HG02763 (cell line): Measurements from ENCODE around the gene CASK.
A peak's percentile ranks its signal among the peaks of the same experiment; 100 is the strongest.
"Not testable (repeated sequence)": the region's sequence is repeated elsewhere in the genome, so short reads cannot be mapped to it uniquely, and the experiment has no call there.

ENCODE experiments used
- ATAC-seq: cut with Tn5 transposase; IDR thresholded peaks from one replicate; pipeline ENCODE4 v1.9.1; 2021; ENCODE audit warnings: mild to moderate bottlenecking, moderate library complexity; ENCODE audit not compliant: unreplicated experiment

CASK gene

DNA sequence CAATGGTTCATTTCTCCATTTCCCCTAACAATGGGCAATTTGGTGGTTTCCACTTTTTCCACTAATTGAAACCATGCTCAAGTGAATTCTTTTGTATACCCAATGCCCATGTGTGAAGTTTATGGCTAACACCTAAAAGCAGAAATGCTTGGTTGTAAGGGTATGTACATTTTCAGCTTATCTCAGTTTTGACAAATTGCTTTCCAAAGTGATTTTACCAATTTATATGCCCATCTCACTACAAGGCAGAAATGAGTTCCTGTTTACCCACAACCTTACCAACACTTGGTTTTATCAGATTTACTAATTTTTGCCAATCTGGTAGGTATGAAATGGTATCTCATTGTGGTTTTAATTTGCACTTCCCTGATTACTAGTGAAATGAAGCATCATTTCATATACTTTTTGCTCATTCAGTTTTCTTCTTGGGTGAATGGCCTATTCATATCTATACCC is 219.8 kb downstream of the CASK start:
- ATAC-seq: no peak

DNA sequence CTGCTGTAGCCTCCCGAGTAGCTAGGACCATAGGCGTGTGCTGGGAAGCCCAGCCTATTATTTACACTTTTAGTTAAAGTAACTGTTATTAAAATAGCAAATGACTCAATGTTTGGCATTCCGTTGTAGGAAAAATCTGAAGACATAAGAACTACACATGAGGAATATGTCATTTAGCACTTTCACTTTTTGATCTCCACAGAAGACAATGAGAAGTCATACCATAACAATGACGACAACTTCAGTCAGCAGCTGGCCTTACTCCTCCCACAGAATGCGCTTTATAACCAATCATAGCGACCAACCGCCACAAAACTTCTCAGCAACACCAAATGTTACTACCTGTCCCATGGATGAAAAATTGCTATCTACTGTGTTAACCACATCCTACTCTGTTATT is 227.9 kb downstream of the CASK start:
- ATAC-seq: no peak

DNA sequence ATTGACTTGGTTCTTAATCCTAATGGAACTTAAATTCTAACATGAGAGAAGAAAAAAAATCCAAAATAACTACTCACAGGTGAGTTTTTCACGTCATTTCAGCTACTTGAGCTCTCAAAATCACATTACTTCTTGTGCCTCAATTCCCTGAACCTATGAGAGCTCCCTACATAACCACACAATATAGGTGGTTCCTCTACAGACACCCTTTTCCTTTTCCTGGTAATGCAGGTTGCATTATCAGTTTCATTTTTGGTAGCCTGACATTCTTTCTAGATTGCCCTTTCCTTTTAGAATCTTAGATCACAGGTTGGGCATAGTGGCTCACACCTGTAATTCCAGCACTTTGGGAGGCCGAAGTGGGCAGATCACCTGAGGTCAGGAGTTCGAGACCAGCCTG is 230.3 kb downstream of the CASK start:
- no peak for ATAC-seq

DNA sequence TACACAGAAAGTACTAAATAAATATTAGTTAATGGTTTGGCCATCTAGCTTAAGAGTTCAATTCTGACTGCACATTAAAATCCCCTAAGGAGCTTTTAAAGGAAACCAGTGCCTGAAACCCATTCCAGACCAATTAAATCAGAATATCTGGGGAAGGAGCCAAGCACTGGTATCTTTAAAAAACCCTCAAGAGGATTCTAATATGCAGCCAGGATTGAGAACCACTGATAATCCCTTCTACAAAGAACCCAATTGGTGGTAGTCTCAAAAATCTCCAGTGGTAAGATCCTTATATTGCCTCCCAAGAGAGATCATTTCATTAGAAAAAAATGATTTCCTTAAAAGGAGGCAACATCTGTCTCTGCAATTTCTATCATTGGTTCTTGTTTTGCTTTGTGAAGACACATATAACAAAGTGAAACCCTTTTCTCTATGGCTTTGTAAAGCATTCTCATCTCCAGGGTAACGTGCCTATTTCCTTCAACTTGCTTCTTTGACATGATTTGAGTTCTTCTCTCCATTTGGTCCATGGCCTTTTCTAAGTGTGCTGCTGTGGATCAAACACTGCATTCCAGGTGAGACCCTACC is 231.1 kb downstream of the CASK start:
- no peak for ATAC-seq

DNA sequence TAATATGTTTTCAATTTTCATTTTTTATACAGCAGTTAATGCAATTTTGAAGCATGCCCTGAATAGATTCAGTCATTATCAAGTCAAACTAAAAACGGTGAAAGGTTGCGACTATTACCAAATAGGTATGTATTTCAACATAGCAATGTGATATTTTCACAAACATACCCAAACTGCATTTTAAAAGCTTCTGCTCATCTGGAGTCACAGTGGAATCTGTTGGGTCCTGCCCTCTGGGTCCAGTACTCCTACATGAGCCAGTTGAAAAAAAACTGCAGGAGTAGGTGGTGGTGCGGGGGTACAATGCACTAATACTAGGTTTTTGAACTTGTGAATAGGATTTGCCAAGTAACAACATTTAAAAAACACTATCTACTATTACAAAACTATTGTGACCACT is 233.6 kb downstream of the CASK start:
- no peak for ATAC-seq

DNA sequence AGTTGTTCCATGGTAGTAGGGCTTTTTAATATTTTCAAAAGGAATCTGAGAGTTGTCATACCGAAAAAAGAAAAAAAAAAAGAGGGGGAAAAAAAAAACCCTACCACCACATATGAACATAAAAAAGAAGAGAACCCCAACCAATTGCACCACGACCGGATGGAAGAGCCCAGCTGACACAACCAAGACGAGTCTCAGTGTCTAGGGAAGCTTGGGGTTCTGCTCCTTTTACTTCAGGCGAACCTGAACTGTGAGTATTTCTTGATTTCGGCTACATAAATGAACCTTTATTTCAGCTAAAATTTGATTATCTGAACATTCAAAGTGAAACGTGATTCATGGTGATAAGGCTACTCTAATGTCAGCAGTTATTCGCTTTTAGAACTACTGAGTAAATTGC is 234.5 kb downstream of the CASK start, which contains the start of gene GPR34:
TSS of gene GPR34 (plus strand) at position 139 of the 400 bp plus-strand sequence. CDS start 6,661 bp downstream, outside the sequence.
- no peak for ATAC-seq

DNA sequence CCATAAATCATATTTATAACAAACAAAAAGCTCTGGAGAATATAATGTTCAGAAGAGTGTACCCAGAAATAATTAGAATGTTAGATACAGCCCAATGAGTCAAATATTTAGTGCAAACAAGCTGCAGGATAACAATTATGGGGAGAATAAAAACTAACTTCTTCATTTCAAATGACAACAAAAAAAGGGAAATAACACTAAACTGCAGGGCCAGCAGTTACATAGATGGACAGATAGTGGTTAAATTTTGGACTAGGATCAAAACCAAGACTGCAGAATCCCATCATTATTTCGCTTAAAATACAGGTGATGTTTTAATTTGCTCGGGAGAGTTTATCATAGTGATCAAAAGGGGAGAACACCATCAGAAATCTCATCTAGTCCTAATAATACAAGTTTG is 235.2 kb downstream of the CASK start:
- ATAC-seq: no peak

DNA sequence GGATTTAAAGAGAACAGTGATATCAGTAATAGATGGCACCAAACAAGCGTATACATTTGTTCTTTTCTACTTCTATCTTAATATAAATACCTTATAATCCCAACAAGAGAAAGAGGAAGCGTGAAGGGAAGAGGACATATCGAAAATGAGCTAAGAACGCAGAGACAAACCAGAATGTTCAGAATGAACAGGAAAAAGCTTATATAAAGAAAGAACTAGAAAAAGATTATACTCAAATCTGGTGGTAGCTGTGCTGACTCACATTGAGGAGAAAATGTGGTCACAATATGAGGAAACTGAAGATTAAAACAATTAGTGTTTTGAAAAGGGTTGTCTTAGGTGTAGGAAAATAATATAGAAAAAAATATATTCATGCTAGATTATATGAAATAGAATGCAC is 236.6 kb downstream of the CASK start:
- ATAC-seq: no peak

DNA sequence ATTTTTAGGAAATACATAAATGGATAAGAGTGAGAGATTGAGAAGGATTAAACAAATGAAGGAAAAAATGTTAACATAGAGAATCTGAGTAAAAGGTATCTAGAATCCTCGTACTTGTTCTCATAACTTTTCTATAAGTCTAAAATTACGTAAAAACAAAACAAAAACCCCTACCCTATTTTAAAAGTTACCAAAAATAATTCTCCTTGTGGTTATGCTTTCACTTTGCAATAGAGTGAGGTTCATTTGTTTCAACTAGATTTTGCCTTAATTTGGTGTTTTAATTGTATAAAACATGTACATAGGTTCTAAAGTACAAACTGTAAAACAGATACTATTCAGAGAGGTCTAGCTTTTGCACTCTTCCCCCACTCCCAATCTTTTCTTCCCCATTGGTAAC is 238.4 kb downstream of the CASK start:
- no peak for ATAC-seq

DNA sequence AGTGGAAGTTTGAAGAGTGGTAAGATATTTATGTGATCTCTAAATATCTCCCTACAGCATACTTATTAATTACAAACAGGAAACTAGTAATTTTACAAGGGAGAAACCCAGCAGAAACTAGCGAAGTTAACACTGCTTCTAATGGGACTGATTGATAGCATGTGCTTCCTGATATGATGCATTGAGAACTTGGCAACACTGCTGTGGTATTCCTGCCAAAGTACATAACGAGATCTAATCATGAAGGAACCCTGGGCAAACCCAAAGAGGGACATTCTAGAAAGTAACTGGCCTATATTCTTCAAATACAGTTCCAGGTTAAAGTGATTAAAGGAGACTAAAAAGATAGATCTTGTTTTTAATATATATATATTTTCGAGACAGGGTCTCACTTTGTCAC is 239.2 kb downstream of the CASK start:
- ATAC-seq: no peak

DNA sequence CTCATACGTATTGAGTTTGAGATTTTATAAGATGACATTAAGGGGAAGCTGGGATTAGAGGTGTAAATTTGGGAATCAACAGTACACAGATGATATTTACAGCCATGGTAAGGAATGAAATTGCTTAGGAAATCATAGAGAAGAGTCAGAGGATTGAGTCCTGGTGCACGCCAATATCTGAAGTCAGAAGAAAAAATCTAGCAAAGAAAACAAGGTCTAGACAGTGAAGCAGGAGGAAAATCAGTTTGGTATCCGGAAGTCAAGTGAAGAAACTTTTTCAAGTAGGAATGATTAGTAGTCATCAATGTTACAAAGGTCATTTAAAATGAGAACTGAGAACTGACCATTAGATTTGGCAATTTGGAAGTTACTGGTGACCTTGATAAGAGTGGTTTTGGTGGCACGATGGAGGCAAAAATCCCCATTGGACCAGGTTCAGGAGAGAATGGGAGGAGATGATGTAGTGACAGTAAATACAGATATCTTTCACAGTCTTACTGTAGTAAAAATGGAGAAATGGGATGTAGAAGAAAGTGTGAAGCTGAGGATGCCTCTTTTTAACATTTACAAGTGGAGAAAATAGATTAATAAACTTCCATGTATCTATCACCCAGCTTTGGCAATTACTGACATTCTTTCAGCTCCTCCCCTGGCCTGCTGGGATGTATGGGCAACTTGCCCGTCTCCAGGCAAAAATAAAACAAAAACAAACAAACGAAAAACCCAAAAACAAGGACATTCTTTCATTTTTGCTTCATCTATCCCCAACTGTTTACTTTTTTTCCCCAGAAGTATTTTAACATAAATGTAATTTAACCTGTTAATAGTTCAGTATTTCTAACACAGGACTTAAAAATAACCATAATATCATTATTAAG is 245.9 kb downstream of the CASK start:
- ATAC-seq: no peak

DNA sequence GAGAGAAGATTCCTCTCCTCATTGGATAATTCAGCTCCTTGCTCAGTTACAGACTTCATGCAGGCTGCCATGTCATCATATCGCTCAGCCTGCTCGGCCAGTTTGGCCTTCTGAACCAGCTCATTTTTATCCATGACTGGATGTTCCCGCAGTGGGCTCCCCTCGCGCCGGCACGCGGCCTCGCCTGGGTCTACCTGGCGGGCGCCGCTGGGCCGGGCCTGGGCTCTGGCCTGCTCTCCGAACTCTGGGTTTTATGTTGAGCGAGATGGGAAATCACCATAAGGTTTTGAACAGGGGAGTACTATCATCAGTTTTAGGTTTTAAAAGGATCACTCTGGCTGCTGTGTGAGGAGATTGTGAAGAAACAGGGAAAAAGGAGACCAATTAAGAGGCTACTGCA is 247.0 kb downstream of the CASK start:
- not testable (repeated sequence) for ATAC-seq

DNA sequence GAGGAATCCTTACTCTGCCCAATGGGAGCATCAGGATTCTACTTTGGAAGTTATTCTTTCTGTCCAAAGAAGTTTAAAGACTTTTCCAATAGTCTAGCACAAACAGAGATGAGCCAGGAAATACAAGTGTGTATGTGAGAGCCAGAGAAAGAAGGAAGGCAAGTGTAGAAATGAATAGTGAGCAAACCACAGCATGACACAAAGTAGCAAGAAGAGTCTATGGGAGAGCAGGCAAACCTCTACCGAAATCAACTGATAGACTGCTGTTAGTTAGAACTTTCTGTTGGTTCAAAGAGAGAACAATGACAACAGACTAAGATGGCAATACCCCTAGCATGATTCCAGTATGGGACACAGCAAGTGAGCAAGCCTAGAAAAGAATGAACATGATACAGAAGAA is 250.7 kb downstream of the CASK start:
- no peak for ATAC-seq

DNA sequence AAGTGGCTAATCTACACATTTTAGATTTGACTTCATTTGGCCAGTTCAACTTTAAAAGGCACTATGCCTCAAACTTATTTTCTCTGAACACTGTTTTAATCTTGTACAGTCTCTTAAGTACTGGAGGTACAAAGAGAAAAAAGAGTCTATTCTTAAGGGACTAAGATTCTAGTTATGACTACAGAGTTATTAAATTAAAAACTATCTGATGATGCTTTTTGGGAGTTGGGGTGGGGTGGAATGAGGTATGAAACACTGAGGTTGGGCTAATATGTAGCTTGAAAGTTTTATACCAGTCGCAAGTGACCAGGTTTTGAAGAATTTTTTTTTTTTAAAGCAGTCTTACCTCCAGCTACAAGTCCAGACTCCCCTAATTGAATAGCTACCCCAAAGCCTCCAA is 252.3 kb downstream of the CASK start:
- no peak for ATAC-seq

DNA sequence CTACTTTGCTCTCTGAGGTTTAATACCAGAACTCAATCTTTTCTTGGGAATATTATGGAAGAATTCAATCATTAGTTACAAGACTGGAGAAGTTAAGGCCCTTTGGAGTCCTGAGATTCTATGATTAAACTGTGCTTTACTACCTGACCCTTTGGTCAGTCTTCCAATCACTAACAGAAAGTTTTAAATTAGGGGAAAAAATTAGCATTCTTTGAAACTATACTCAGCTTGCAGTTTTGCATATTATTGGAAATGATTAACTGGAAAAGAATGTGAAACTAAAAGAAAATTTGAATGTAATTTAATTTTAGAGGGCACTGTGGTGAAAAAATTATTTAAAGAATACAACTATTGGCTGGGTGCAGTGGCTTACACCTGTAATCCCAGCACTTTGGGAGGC is 253.2 kb downstream of the CASK start:
- ATAC-seq: no peak

DNA sequence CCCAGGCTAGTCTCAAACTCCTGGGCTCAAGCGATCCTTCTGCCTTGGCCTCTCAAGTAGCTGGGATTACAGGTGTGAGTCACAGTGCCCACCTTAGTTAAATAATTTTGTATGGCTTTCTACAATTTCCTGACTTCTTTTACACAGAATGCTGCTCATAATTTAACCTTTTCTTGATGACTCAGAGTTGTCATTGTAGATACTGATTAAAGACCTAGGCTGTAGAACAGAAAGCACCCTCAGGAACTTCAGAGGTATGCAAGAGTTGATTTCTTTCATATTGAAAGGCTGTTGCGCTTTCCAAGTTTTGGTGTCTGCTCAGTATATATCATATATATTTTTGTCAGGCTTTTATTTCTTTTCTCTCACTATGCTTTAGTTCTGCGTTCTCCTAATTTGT is 255.7 kb downstream of the CASK start:
- ATAC-seq: no peak

DNA sequence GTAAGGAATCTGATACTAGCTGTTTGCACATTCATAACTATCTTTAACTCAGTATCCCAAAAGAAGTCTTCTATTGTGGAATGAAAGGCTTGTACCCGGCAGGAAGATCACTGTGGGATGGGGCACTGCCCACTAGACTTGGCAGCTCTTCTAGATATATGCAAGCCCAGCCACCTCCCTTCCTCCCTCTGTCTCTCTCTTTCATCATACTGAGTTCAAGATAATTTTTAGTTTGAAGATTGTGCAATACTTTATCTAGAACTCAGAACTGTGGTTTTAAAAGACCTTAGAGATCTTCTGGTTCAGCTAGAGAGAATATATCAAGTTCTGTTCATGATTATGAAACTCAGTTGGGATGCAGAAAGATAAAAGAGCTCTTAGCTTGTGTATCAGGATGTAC is 257.1 kb downstream of the CASK start:
- no peak for ATAC-seq

DNA sequence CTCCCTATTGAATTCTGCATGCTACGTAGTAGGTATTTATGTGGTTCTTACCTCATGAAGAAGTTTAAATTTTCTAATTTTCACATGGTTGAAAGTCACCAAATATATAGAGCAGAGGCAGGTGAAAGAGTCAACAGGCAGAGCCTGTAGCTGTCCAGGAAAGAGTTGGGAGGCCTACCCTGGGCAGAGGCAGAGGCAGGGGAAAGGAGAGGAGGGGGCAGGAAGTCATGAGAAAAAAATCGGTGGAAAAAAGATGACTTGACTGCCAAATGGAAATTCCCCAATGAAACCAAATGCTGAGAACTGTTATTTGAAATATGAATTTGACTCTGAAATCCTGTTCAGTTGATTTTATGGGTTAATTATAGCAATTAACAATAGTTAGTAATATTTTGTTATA is 257.7 kb downstream of the CASK start:
- ATAC-seq: no peak

DNA sequence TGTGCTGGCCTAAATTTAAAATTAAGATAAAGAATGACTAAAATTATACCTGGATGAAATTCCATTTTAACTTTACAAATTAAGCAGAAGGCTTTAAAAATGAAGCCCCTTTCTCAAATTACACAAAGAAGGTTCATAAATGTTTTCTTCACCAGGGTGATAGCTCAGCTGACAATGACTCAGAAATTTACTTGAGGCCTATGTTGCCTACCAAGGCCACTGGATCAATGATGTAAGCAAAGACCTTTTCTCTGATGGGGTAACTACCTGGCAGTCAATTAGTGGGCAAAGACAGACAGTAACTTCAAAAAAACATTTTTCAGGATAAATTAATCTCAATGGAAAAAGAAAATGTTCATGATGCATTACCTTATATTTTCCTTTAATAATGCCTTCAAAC is 258.4 kb downstream of the CASK start:
- no peak for ATAC-seq

DNA sequence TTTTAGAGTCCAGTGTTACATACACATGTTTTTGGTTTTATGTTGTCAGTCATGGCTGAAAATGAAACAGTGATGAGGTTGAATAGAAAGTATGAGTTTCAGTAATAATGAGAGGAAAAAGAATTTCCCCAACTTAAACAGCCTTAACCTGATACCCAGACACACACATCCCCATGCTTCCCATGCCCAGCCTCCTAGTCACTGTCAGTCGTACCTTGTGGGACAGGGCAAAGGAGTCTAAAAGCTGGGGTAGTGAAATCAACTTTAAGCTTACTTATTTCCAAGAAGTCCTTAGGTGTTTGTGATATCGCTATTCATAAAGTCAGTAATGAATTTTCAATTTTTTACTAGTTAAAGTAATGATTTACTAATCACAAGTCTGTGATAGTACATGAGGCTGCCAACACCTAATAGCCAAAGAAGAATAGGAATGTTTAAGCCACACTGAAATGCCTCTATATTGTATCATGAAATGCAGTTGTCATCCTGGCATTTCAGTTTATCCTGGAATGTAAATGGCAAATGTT is 258.9 kb downstream of the CASK start:
- peak; percentile 90 for ATAC-seq

DNA sequence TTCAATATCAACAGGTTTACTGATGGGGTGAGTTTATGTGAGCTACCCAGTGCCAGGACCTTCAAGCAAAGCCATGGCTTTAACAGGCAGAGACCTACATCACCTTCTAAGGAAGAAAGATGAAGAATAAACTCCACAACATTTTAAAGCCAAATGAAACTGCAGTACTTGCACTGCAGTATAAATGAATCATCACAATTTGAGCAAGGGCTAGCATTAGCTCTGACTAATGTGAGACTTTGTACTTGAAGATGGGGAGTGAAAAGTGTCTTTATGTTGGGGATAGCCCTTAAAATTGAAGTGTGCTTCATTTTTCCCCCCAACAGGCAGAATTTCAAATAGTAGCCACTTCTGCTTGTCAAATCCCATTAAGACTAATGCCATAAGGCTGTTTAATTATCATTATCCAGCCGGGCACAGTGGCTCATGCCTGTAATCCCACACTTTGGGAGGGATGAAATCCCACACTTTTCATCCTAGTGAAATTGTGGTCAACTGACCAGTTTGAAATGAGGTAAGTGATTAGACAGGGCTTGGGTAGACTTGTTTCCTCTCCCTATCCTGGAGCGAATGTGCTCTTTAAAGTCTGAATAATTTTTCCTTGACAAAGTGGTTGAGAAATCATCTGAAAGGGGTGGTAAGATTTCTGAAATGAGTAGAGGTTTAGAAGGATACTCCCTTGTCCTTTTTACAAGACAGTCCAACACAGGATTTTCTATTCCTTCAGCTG is 261.8 kb downstream of the CASK start:
- no peak for ATAC-seq

DNA sequence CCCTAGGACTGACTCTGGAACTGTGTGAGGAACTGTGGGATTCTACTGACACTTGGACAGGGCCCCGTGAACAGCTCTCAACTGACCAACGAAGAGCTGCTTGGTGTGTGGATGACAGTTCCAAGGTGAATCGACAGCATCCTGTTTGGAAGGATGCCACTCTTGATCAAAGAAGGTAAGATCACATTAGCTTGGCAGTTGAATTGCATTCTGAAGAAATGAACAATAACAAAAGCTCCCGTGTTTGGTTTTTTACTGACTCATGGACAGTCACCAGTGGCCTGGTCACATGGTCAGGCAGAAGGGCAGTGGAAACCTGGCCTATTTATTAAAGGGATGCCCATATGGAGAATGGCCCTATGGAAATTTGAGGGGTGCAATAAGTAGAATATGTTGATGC is 267.7 kb downstream of the CASK start:
- ATAC-seq: no peak
